Skin of body (tissue), 2 donors: ENCODE data around the gene TET1. TPM values are rescaled to one million over a fixed set of nuclear protein-coding genes. Genes with fewer than 3 reads are reported as not detected.
"Not testable (repeated sequence)": the region's sequence is repeated elsewhere in the genome, so short reads cannot be mapped to it uniquely, and the experiment has no call there.

Experiments
- DNase-seq: peaks from one replicate; lab custom pipeline; 2025; lab: John Stamatoyannopoulos, UW
- total RNA-seq: library from RNA; depleted of rRNA; stranded (reverse); fragments of >200 nt; gene quantifications from one replicate; pipeline ENCODE4 v1.2.3, GENCODE V29; 2014

TET1 gene
- total RNA-seq, 1 donor from 2014 or later = 23.6 TPM

- DNase-seq = peak; percentile 85
These were observed 2.8 kb downstream of the TET1 start for GRCh38 chr10:68562661-68563570.

- DNase-seq = no peak
These were observed 4.6 kb downstream of the TET1 start for GRCh38 chr10:68564712-68565111.

GRCh38 chr10:68565658-68566057 lies 5.5 kb downstream of the TET1 start:
- DNase-seq = no peak

GRCh38 chr10:68566351-68566750 lies 6.2 kb downstream of the TET1 start:
- DNase-seq = peak; percentile 29

- DNase-seq = no peak
These were observed 6.8 kb downstream of the TET1 start for GRCh38 chr10:68566955-68567354.

- DNase-seq = no peak
These were observed 12.0 kb downstream of the TET1 start for GRCh38 chr10:68572151-68572550.

GRCh38 chr10:68574051-68574450 lies 13.9 kb downstream of the TET1 start:
- no peak for DNase-seq

- no peak for DNase-seq
These were observed 16.0 kb downstream of the TET1 start for GRCh38 chr10:68576118-68576517.

- DNase-seq = no peak
These were observed 18.8 kb downstream of the TET1 start for GRCh38 chr10:68578974-68579373.

- DNase-seq = not testable (repeated sequence)
These were observed 24.1 kb downstream of the TET1 start for GRCh38 chr10:68584187-68584586.

- DNase-seq = peak; percentile 69
These were observed 26.6 kb downstream of the TET1 start for GRCh38 chr10:68586606-68587305.

- no peak for DNase-seq
These were observed 34.3 kb downstream of the TET1 start for GRCh38 chr10:68594405-68594804.

- DNase-seq = no peak
These were observed 35.4 kb downstream of the TET1 start for GRCh38 chr10:68595513-68595912.

- no peak for DNase-seq
These were observed 37.3 kb downstream of the TET1 start for GRCh38 chr10:68597407-68597806.

GRCh38 chr10:68598978-68599770 lies 39.0 kb downstream of the TET1 start:
- peak; percentile 49 for DNase-seq

GRCh38 chr10:68599771-68600040 lies 39.6 kb downstream of the TET1 start:
- DNase-seq = no peak

GRCh38 chr10:68600041-68600778 lies 40.1 kb downstream of the TET1 start:
- peak; percentile 92 for DNase-seq

- DNase-seq = no peak
These were observed 41.5 kb downstream of the TET1 start for GRCh38 chr10:68601501-68602265.

GRCh38 chr10:68602434-68602833 lies 42.3 kb downstream of the TET1 start:
- DNase-seq = no peak

- DNase-seq = no peak
These were observed 43.6 kb downstream of the TET1 start for GRCh38 chr10:68603766-68604165.

GRCh38 chr10:68604441-68604840 lies 44.3 kb downstream of the TET1 start:
- no peak for DNase-seq
